ENCODE results near the gene MARK1. TPM values are rescaled to one million over a fixed set of nuclear protein-coding genes. Genes with fewer than 3 reads are reported as not detected.

The MARK1 gene
- total and polyA plus RNA-seq, 2 donors (not counting 1 experiment from before 2014, with no cell fraction given): 0.52 to 3.8 TPM

GRCh38 chr1:220565670-220566069, 37.7 kb downstream of the MARK1 start:
- no peak overlapping the region for H3K4me3 Mint-ChIP-seq
- no peaks in the 10 kb centered on the region for H3K9me3 Mint-ChIP-seq (ENCODE audit: insufficient read depth)
- DNase-seq (no peak), ATAC-seq (ENCODE audit: low read depth) (no peak)
- no peaks in the 10 kb centered on the region for H3K79me2 ChIP-seq (ENCODE audit: control insufficient read depth, insufficient read depth, low read length)
- no peak overlapping the region for H3K27ac ChIP-seq (ENCODE audit: low read length in 2 of 2)
- no peaks in the 10 kb centered on the region for H3K27me3 Mint-ChIP-seq
- no peak overlapping the region for H2AFZ ChIP-seq (ENCODE audit: insufficient read depth, low read depth, low read length, poor library complexity, severe bottlenecking)
- no peak overlapping the region for H3K4me3 ChIP-seq (ENCODE audit: control extremely low read depth in 1 of 5, extremely low read depth in 1 of 5, insufficient read depth in 1 of 5, low read depth in 2 of 5, low read length in 4 of 5)
- ChIA-PET CTCF (no interaction called here), POLR2A (no interaction called here)
- peaks cover 0 to 4% (median 0%) of the 10 kb centered on the region in 4 experiments for H3K27me3 ChIP-seq (replicated peaks in 1 of 4; ENCODE audit: control extremely low read depth in 1 of 4, control insufficient read depth in 3 of 4, insufficient read depth in 4 of 4, low read length in 3 of 4)
- H4K20me1 ChIP-seq (ENCODE audit: control insufficient read depth, insufficient read depth, low read length, poor library complexity, severe bottlenecking): no peaks in the 10 kb centered on the region
- H3K4me1 ChIP-seq (ENCODE audit: control insufficient read depth in 2 of 2, insufficient read depth in 2 of 2, low read length in 2 of 2): no peaks in the 10 kb centered on the region
- no peaks in the 10 kb centered on the region for H3K36me3 ChIP-seq (replicated peaks in 1 of 2; ENCODE audit: control extremely low read depth in 1 of 2, control insufficient read depth in 1 of 2, extremely low read depth in 1 of 2, insufficient read depth in 2 of 2, low read length in 1 of 2)
- H3K27ac Mint-ChIP-seq: no peak overlapping the region
- H3K9me3 ChIP-seq (ENCODE audit: control extremely low read depth in 1 of 3, control insufficient read depth in 2 of 3, insufficient read depth in 1 of 3, low read length in 2 of 3): no peaks in the 10 kb centered on the region
- TF ChIP-seq EZH2 (IDR thresholded peaks at IDR 0.05; ENCODE audit: borderline replicate concordance, insufficient read depth, low read depth, low read length, poor library complexity, severe bottlenecking) (no peak), CTCF (IDR thresholded peaks at IDR 0.05) (no peak)
- intact Hi-C loops (cut with micrococcal nuclease): no loop called here
- no peak overlapping the region for H3K9ac ChIP-seq (ENCODE audit: low read length)
- no peaks in the 10 kb centered on the region for H3K4me1 Mint-ChIP-seq
- H3K4me2 ChIP-seq (replicated peaks; ENCODE audit: low read depth, low read length, poor library complexity, severe bottlenecking): no peak overlapping the region

GRCh38 chr1:220566869-220567268, 38.9 kb downstream of the MARK1 start:
- Histone ChIP-seq H3K4me3 (ENCODE audit: control extremely low read depth in 1 of 5, extremely low read depth in 1 of 5, insufficient read depth in 1 of 5, low read depth in 2 of 5, low read length in 4 of 5) (no peak overlapping the region), H3K4me2 (replicated peaks; ENCODE audit: low read depth, low read length, poor library complexity, severe bottlenecking) (no peak overlapping the region), H3K4me1 (ENCODE audit: control insufficient read depth in 2 of 2, insufficient read depth in 2 of 2, low read length in 2 of 2) (no peaks in the 10 kb centered on the region), H3K79me2 (ENCODE audit: control insufficient read depth, insufficient read depth, low read length) (no peaks in the 10 kb centered on the region), H3K36me3 (replicated peaks in 1 of 2; ENCODE audit: control extremely low read depth in 1 of 2, control insufficient read depth in 1 of 2, extremely low read depth in 1 of 2, insufficient read depth in 2 of 2, low read length in 1 of 2) (no peaks in the 10 kb centered on the region), H3K9me3 (ENCODE audit: control extremely low read depth in 1 of 3, control insufficient read depth in 2 of 3, insufficient read depth in 1 of 3, low read length in 2 of 3) (no peaks in the 10 kb centered on the region), H3K27ac (ENCODE audit: low read length in 2 of 2) (no peak overlapping the region), H4K20me1 (ENCODE audit: control insufficient read depth, insufficient read depth, low read length, poor library complexity, severe bottlenecking) (no peaks in the 10 kb centered on the region), H3K27me3 (replicated peaks in 1 of 4; ENCODE audit: control extremely low read depth in 1 of 4, control insufficient read depth in 3 of 4, insufficient read depth in 4 of 4, low read length in 3 of 4) (peaks cover 0 to 4% (median 0%) of the 10 kb centered on the region in 4 experiments), H2AFZ (ENCODE audit: insufficient read depth, low read depth, low read length, poor library complexity, severe bottlenecking) (no peak overlapping the region), H3K9ac (ENCODE audit: low read length) (no peak overlapping the region)
- Mint-ChIP-seq H3K4me3 (no peak overlapping the region), H3K27ac (no peak overlapping the region), H3K27me3 (no peaks in the 10 kb centered on the region), H3K9me3 (ENCODE audit: insufficient read depth) (no peaks in the 10 kb centered on the region), H3K4me1 (no peaks in the 10 kb centered on the region)
- POLR2A ChIA-PET: no interaction called here
- DNase-seq: no peak
- CTCF ChIA-PET: interaction anchor here (0.6 kb wide), 1 partner anchor 1886 kb away, joined by 3 read pairs; no protein-coding TSS in a partner anchor
- no peak for ATAC-seq (ENCODE audit: low read depth)
- intact Hi-C loops (cut with micrococcal nuclease): no loop called here
- no CpG with 5 or more reads among the region's 1 CpG for WGBS (ENCODE audit: insufficient coverage)
- no peak for TF ChIP-seq CTCF (IDR thresholded peaks at IDR 0.05)
- TF ChIP-seq EZH2 (IDR thresholded peaks at IDR 0.05; ENCODE audit: borderline replicate concordance, insufficient read depth, low read depth, low read length, poor library complexity, severe bottlenecking): no peak

Data from B cell (primary cell).